Suppressor macrophage treated with lipopolysaccharide for 4 hours (primary cell): ENCODE results near the gene GMPR.
"Not testable (repeated sequence)": the region's sequence is repeated elsewhere in the genome, so short reads cannot be mapped to it uniquely, and the experiment has no call there.

Source experiments
- DNase-seq: peaks from one replicate; pipeline ENCODE4 v3.0.0-alpha.2; 2020

The GMPR gene

DNA sequence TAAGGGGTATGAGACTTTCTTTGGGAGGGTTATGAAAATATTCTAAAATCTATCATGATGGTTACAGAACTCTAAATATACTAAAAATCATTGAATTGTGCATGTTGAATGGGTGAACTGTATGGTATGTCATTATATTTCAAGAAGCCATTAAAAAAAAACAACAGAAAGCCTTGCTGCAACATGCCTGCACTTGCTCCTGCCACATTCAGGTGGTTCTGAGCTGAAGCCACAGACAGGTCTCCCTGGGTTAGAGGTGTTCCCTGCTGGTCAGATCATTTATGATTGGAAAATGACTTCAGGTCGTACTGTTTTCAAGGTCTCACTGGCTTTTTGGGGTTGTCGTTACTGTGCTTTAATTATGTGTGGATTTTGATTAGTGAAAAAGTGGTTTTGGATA is 13.3 kb downstream of the GMPR start:
- no peak for DNase-seq

DNA sequence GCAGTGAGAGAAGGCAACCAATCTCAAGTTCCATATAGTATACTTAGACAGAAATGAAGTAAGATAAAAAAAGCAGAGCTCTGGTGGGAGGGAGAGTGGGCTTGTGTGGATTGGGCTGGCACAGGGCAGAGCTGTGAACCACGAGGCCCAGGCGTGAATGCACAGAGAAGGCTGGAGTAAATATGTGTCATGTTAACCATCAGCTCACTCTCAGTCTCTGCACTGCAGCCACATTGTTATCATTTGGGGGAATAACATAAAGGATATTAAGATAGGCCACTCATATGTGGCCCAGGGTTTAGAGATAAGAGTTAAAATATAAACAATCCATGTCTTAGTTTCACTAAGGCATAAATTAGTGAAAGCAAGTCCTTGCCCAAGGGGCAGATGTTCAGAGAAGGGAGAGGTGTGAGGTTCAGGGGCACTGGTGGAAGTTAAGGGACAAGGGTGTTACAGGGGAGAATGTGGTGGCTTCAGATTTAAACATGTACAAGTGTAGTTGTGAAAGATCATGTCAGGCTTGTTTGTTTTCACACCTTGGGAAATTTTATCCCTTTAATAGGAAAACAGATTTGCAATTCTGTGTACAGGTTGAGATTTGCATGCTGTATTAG is 14.4 kb downstream of the GMPR start:
- no peak for DNase-seq

- DNase-seq: no peak
These were observed 15.2 kb downstream of the GMPR start for GRCh38 chr6:16253399-16254144.

- no peak for DNase-seq
These were observed 16.1 kb downstream of the GMPR start for GRCh38 chr6:16254535-16254934.

DNA sequence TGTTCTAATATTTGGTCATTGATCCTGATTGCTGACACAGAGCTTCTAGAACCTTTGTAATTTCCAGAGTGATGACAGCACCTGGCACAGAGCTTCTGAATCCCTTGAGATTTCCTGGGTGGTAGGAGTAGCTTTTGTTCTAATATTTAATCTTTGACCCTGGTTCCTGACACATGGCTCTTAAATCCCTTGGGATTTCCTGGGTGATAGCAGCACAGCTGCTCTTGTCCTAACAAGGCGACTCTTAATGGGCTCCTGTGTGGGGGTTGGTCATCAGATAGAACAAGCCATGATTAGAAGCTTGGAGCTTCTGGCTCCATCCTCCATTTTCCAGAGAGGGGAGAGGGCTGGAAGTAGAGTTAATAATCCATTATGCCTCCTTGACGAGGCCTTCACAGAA is 18.4 kb downstream of the GMPR start:
- no peak for DNase-seq

DNA sequence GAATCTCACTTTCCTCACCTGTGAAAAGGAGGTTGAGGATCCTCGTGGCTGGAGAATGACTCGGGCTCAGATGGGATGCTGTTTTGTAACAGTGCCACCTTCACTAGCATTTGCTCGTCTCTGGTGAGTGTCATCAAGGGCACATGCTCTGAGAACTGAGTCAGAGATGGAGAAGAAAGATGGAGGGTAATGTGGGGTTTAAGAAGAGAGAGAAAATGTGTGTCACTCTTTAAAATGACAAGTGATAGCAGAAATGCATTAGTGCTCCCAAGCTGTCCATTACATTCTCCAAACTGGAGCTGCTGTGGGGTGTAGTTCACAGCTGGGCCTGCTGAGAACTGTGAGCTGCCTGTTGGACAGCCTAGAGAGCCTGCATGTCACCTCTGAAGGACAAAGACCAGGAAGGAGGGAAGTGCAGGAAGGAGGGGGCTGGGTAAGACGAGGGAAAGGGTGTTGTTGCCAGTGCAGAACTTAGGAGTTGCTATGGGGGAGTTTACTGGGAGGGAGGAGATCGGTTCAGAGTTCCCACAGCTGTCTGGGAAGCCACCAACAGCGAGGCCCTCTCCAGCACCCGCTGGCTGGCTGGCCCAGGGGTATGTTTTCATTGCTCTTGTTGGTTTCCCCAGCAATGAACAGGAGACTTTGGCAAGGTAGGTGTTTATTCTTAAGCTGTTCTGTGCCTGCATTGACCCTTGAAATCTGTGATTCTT is 19.8 kb downstream of the GMPR start:
- no peak for DNase-seq

DNA sequence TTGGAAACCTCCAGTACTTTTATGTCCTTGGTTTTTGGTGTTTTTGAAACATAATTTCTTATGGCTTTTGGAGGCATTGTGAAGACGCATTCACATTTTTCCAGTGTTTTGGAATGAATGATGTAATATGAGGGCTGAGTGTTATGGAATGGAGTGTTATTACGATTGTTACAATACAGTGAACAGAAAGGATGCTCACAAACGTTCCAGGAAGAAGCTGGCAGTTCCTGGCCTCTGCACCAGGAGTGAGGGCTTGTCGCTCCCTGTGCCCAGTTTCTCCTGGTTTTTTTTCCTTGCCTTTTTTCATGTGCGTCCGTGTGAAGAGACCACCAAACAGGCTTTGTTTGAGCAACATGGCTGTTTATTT is 20.3 kb downstream of the GMPR start:
- DNase-seq: no peak

DNA sequence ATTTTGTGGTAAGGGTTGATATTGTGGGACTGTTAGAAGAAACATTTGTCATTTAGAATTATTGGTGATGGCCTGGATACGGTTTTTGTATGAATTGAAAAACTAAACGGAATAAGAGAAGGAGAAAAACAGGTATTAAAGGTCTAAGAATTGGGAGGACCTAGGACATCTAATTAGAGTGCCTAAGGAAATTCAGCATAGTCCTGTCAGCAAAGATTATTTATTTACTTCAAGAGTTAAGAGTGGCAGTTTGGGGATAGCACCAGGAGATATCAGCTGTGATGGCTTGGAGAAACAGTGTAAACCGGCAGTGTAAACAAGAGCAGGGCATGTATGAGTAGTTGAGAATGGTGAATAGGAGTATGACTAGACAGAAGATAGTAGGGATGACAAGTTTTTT is 21.2 kb downstream of the GMPR start:
- not testable (repeated sequence) for DNase-seq

GRCh38 chr6:16260602-16261001 is 22.2 kb downstream of the GMPR start:
- not testable (repeated sequence) for DNase-seq

- DNase-seq: not testable (repeated sequence)
These were observed 24.4 kb downstream of the GMPR start for GRCh38 chr6:16262773-16263172.

- DNase-seq: not testable (repeated sequence)
These were observed 25.2 kb downstream of the GMPR start for GRCh38 chr6:16263464-16264099.

DNA sequence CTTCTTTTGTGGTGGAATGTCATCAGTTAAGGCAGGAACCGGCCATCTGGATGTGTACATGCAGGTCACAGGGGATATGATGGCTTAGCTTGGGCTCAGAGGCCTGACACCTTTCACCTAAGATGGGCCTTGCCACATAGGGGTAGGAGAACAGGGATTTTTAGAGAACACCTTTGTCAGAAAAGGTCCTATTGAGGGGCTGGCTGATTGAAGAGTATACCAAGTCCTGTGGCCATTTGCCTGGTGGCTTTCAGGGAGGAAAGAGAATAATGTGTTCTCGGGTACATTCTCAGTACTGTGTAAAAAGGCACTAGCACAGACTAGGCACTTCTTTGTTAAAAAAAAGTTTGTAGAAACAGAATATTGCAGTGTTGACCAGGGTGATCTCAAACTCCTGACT is 26.4 kb downstream of the GMPR start:
- no peak for DNase-seq

GRCh38 chr6:16265351-16266341 is 27.3 kb downstream of the GMPR start:
- DNase-seq: no peak

DNA sequence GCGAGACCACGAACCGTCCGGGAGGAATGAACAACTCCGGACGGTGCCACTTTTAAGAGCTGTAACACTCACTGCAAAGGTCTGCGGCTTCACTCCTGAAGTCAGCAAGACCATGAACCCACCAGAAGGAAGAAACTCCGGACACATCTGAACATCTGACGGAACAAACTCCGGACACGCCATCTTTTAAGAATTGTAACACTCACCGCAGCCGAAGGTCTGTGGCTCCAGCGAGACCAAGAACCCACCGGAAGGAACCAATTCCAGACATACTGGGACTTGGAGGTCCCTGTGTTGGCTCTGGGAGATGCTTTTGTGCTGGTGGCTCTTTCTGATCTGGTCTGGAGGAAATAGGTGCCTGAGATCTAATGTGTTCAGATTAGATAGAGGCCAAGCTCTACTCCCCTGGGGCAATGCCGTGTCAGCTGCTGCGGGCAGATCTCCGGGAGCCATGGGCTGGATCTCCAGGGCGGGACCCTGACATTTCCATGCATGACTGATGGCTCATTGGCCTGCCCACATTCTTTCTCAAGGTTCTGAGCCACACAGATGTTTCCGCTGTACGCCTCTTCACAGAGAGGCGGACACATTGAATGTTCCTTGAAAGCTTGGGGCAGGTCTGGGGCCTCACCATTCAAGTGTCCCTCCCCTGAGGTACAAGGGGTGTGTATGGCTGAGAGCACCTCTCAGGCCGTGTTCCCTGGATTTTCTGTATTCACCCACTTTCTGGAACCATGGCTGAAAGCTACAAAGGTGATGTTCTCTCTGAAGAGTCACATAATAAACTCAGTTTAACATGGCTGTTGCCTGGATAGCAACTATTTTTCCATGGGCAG is 29.3 kb downstream of the GMPR start:
- no peak for DNase-seq

DNA sequence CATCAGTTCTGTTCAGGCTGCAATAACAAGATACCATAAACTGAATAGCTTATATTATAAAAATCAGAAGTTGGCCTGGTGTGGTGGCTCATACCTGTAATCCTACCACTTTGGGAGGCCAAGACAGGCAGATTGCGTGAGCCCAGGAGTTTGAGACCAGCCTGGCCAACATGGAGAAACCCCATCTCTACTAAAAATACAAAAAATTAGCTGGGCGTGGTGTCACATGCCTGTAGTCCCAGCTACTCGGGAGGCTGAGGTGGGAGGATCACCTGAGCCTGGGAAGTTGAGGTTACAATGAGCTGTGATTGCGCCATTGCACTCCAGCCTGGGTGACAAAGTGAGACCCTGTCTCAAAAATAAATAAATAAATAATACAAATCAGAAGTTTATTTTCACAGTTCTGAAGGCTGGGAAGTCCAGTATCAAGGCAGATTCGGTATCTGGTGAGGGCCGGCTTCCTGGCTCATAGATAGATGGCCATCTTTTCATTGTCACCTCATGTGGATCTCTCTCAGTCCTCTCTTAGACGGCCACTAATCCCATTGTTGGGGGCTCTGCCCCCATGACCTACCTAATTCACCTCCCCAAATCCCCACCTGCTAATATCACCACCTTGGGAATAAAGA is 31.2 kb downstream of the GMPR start:
- not testable (repeated sequence) for DNase-seq

DNA sequence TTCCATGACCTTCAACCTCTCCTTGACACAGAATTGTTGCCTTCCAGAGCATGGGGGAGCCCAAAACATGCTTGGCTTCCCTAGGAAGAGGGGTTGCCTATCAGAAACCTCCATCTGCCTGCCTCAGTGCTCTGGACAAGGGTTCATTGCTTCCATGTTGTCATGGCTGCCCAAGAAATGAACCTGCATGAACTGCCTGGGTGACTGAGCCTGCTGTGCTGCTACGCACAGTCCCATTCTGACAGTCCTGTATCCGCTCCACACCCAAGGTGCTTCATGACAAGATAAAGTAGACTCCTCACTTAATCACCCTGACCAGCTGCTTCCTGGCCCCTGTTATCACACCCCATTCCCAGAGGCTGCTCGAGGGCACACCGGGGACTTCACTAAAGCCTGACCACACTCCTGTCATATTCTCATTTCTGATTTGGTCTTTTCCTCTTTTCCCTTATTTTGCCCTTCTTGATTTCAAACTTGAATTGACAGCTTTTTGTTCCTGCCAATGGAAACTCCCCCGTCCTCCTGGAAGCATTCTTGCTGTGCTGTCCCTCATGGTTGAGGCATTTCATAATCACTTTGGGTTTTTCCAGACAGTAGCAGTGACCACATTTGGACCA is 31.9 kb downstream of the GMPR start:
- no peak for DNase-seq

DNA sequence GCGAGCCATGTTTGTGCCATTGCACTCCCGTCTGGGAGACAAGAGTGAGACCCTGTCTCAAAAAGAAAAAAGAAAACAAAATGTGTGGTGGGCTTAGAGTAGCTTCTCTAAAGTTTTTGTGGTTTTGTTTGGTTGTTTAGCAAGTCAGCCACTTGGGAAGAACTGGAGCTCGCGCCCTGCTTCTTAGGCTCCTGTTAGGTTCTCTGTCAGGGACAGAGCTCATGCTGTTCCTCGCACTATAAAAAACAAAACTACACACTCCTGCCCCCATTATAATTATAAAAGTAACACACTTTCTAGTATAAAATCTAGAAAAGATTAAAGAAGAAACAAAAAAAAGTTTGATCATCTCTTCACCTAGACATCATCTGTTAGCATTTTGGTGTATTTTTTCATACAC is 33.0 kb downstream of the GMPR start:
- DNase-seq: no peak

DNA sequence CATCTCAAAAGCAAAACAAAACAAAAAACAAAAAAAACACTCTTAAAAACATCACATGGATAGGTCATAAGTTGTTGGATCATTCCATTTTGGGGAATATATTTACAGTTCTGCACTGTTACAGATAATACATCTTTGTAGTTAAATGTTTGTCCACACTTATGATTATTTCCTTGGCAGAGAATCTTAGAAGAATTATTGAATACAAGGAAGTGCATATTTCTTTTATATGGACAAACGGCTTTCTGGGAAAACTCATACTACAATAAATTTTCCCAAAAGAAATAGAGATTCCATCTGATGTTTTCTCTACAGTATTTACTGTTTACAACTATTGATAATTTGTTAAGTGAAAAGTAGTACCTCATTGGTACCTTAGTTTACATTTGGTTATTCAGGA is 33.8 kb downstream of the GMPR start:
- DNase-seq: no peak

DNA sequence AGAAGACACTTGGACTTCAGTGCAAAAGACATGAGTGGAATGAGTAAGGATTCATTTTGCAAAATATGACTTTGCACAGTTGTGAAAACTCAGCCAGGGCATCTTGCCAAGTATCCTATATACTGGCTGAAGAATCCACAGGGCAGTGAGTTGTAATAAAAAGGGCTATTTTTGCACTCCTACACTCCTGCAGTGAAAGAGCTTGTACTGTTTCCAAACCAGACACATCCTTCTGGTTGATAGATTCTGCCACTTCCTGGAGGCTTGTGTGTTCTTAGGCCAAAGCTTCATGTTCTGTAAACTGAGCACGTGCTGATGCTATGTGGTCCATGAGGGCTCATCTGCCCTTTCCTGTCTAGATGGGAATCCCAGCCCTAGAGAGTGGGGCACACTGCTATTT is 34.9 kb downstream of the GMPR start:
- peak; percentile 6 for DNase-seq

- DNase-seq: no peak
These were observed 36.1 kb downstream of the GMPR start for GRCh38 chr6:16274483-16274882.
